ENCODE data around the gene GRM1.

The GRM1 gene

GRCh38 chr6:146028851-146029572 lies at the start of gene GRM1:
Gene GRM1, plus strand, starts transcription at chr6:146029062. Its CDS starts 456 bp downstream, at chr6:146029518.
- no peaks in the 10 kb centered on the region for H3K36me3 ChIP-seq (ENCODE audit: control insufficient read depth in 1 of 2, insufficient read depth in 2 of 2, low read length in 2 of 2)
- peaks cover 0 to 3% of the 10 kb centered on the region in 2 donors for H3K9me3 ChIP-seq (ENCODE audit: control insufficient read depth in 1 of 2, low read length in 2 of 2)
- H3K4me1 ChIP-seq (ENCODE audit: control insufficient read depth in 1 of 2, insufficient read depth in 2 of 2, low read length in 2 of 2): peaks cover 0 to 3% of the 10 kb centered on the region in 2 donors
- peak within 1 kb of the TSS in 1 of 2 donors; percentile 20 for H3K4me3 ChIP-seq (ENCODE audit: low read depth in 1 of 2, low read length in 2 of 2)
- peaks cover 17% of the 10 kb centered on the region for H3K27me3 ChIP-seq (ENCODE audit: low read depth, low read length)
- H3K27ac ChIP-seq (ENCODE audit: low read length): no peak within 1 kb of the TSS

- Histone ChIP-seq H3K36me3 (ENCODE audit: control insufficient read depth in 1 of 2, insufficient read depth in 2 of 2, low read length in 2 of 2) (no peaks in the 10 kb centered on the region), H3K27me3 (ENCODE audit: low read depth, low read length) (no peaks in the 10 kb centered on the region), H3K27ac (ENCODE audit: low read length) (no peak overlapping the region), H3K9me3 (ENCODE audit: control insufficient read depth in 1 of 2, low read length in 2 of 2) (peaks cover 0 to 11% of the 10 kb centered on the region in 2 donors), H3K4me1 (ENCODE audit: control insufficient read depth in 1 of 2, insufficient read depth in 2 of 2, low read length in 2 of 2) (no peaks in the 10 kb centered on the region), H3K4me3 (ENCODE audit: low read depth in 1 of 2, low read length in 2 of 2) (no peak overlapping the region)
Measured at GRCh38 chr6:146009338-146009737, 19.5 kb upstream of the GRM1 start.

GRCh38 chr6:146014233-146014632 lies 14.6 kb upstream of the GRM1 start:
- Histone ChIP-seq H3K27ac (ENCODE audit: low read length) (no peak overlapping the region), H3K4me1 (ENCODE audit: control insufficient read depth in 1 of 2, insufficient read depth in 2 of 2, low read length in 2 of 2) (no peaks in the 10 kb centered on the region), H3K4me3 (ENCODE audit: low read depth in 1 of 2, low read length in 2 of 2) (no peak overlapping the region), H3K27me3 (ENCODE audit: low read depth, low read length) (no peaks in the 10 kb centered on the region), H3K9me3 (ENCODE audit: control insufficient read depth in 1 of 2, low read length in 2 of 2) (peaks cover 0 to 8% of the 10 kb centered on the region in 2 donors), H3K36me3 (ENCODE audit: control insufficient read depth in 1 of 2, insufficient read depth in 2 of 2, low read length in 2 of 2) (no peaks in the 10 kb centered on the region)

- no peaks in the 10 kb centered on the region for H3K4me1 ChIP-seq (ENCODE audit: control insufficient read depth in 1 of 2, insufficient read depth in 2 of 2, low read length in 2 of 2)
- H3K9me3 ChIP-seq (ENCODE audit: control insufficient read depth in 1 of 2, low read length in 2 of 2): no peaks in the 10 kb centered on the region
- no peaks in the 10 kb centered on the region for H3K36me3 ChIP-seq (ENCODE audit: control insufficient read depth in 1 of 2, insufficient read depth in 2 of 2, low read length in 2 of 2)
- no peaks in the 10 kb centered on the region for H3K27me3 ChIP-seq (ENCODE audit: low read depth, low read length)
- no peak overlapping the region for H3K27ac ChIP-seq (ENCODE audit: low read length)
- no peak overlapping the region for H3K4me3 ChIP-seq (ENCODE audit: low read depth in 1 of 2, low read length in 2 of 2)
Measured at GRCh38 chr6:146017672-146018071, 11.2 kb upstream of the GRM1 start.

- Histone ChIP-seq H3K4me1 (ENCODE audit: control insufficient read depth in 1 of 2, insufficient read depth in 2 of 2, low read length in 2 of 2) (peaks cover 0 to 3% of the 10 kb centered on the region in 2 donors), H3K27me3 (ENCODE audit: low read depth, low read length) (peaks cover 17% of the 10 kb centered on the region), H3K27ac (ENCODE audit: low read length) (no peak overlapping the region), H3K4me3 (ENCODE audit: low read depth in 1 of 2, low read length in 2 of 2) (no peak overlapping the region), H3K36me3 (ENCODE audit: control insufficient read depth in 1 of 2, insufficient read depth in 2 of 2, low read length in 2 of 2) (no peaks in the 10 kb centered on the region), H3K9me3 (ENCODE audit: control insufficient read depth in 1 of 2, low read length in 2 of 2) (peaks cover 0 to 3% of the 10 kb centered on the region in 2 donors)
Measured at GRCh38 chr6:146026873-146027272, 2.0 kb upstream of the GRM1 start.

- H3K27ac ChIP-seq (ENCODE audit: low read length): no peak overlapping the region
Measured at GRCh38 chr6:146027586-146028251, 1.1 kb upstream of the GRM1 start.

GRCh38 chr6:146028252-146028795 lies 538 bp upstream of the GRM1 start:
- Histone ChIP-seq H3K4me1 (ENCODE audit: control insufficient read depth in 1 of 2, insufficient read depth in 2 of 2, low read length in 2 of 2) (peaks cover 0 to 3% of the 10 kb centered on the region in 2 donors), H3K4me3 (ENCODE audit: low read depth in 1 of 2, low read length in 2 of 2) (peak overlapping the region in 1 of 2 donors; percentile 20), H3K36me3 (ENCODE audit: control insufficient read depth in 1 of 2, insufficient read depth in 2 of 2, low read length in 2 of 2) (no peaks in the 10 kb centered on the region), H3K27me3 (ENCODE audit: low read depth, low read length) (peaks cover 17% of the 10 kb centered on the region), H3K27ac (ENCODE audit: low read length) (no peak overlapping the region), H3K9me3 (ENCODE audit: control insufficient read depth in 1 of 2, low read length in 2 of 2) (peaks cover 0 to 3% of the 10 kb centered on the region in 2 donors)

More at GRCh38 chr6:146027586-146028251, 1.1 kb upstream of the GRM1 start:
- Histone ChIP-seq H3K27me3 (ENCODE audit: low read depth, low read length) (peaks cover 17% of the 10 kb centered on the region), H3K4me3 (ENCODE audit: low read depth in 1 of 2, low read length in 2 of 2) (no peak overlapping the region), H3K9me3 (ENCODE audit: control insufficient read depth in 1 of 2, low read length in 2 of 2) (peaks cover 0 to 3% of the 10 kb centered on the region in 2 donors), H3K36me3 (ENCODE audit: control insufficient read depth in 1 of 2, insufficient read depth in 2 of 2, low read length in 2 of 2) (no peaks in the 10 kb centered on the region), H3K4me1 (ENCODE audit: control insufficient read depth in 1 of 2, insufficient read depth in 2 of 2, low read length in 2 of 2) (peaks cover 0 to 3% of the 10 kb centered on the region in 2 donors)

GRCh38 chr6:146029573-146030184 lies 817 bp downstream of the GRM1 start:
- H3K27me3 ChIP-seq (ENCODE audit: low read depth, low read length): peaks cover 17% of the 10 kb centered on the region

GRCh38 chr6:146032387-146032786 lies 3.5 kb downstream of the GRM1 start:
- no peaks in the 10 kb centered on the region for H3K36me3 ChIP-seq (ENCODE audit: control insufficient read depth in 1 of 2, insufficient read depth in 2 of 2, low read length in 2 of 2)
- H3K4me3 ChIP-seq (ENCODE audit: low read depth in 1 of 2, low read length in 2 of 2): no peak overlapping the region
- no peak overlapping the region for H3K27ac ChIP-seq (ENCODE audit: low read length)
- peaks cover 0 to 3% of the 10 kb centered on the region in 2 donors for H3K4me1 ChIP-seq (ENCODE audit: control insufficient read depth in 1 of 2, insufficient read depth in 2 of 2, low read length in 2 of 2)
- peaks cover 0 to 3% of the 10 kb centered on the region in 2 donors for H3K9me3 ChIP-seq (ENCODE audit: control insufficient read depth in 1 of 2, low read length in 2 of 2)
- H3K27me3 ChIP-seq (ENCODE audit: low read depth, low read length): peaks cover 17% of the 10 kb centered on the region

More at GRCh38 chr6:146029573-146030184, 817 bp downstream of the GRM1 start:
- peaks cover 0 to 3% of the 10 kb centered on the region in 2 donors for H3K4me1 ChIP-seq (ENCODE audit: control insufficient read depth in 1 of 2, insufficient read depth in 2 of 2, low read length in 2 of 2)
- H3K9me3 ChIP-seq (ENCODE audit: control insufficient read depth in 1 of 2, low read length in 2 of 2): peaks cover 0 to 3% of the 10 kb centered on the region in 2 donors
- no peaks in the 10 kb centered on the region for H3K36me3 ChIP-seq (ENCODE audit: control insufficient read depth in 1 of 2, insufficient read depth in 2 of 2, low read length in 2 of 2)
- no peak overlapping the region for H3K27ac ChIP-seq (ENCODE audit: low read length)
- H3K4me3 ChIP-seq (ENCODE audit: low read depth in 1 of 2, low read length in 2 of 2): no peak overlapping the region

- Histone ChIP-seq H3K27ac (ENCODE audit: low read length) (no peak overlapping the region), H3K36me3 (ENCODE audit: control insufficient read depth in 1 of 2, insufficient read depth in 2 of 2, low read length in 2 of 2) (no peaks in the 10 kb centered on the region), H3K4me3 (ENCODE audit: low read depth in 1 of 2, low read length in 2 of 2) (no peak overlapping the region), H3K27me3 (ENCODE audit: low read depth, low read length) (no peaks in the 10 kb centered on the region), H3K4me1 (ENCODE audit: control insufficient read depth in 1 of 2, insufficient read depth in 2 of 2, low read length in 2 of 2) (no peaks in the 10 kb centered on the region), H3K9me3 (ENCODE audit: control insufficient read depth in 1 of 2, low read length in 2 of 2) (peaks cover 11 to 18% of the 10 kb centered on the region in 2 donors)
Measured at GRCh38 chr6:146040360-146040759, 11.5 kb downstream of the GRM1 start.

GRCh38 chr6:146041282-146041681 lies 12.4 kb downstream of the GRM1 start:
- Histone ChIP-seq H3K27ac (ENCODE audit: low read length) (no peak overlapping the region), H3K4me3 (ENCODE audit: low read depth in 1 of 2, low read length in 2 of 2) (no peak overlapping the region), H3K4me1 (ENCODE audit: control insufficient read depth in 1 of 2, insufficient read depth in 2 of 2, low read length in 2 of 2) (no peaks in the 10 kb centered on the region), H3K27me3 (ENCODE audit: low read depth, low read length) (no peaks in the 10 kb centered on the region), H3K9me3 (ENCODE audit: control insufficient read depth in 1 of 2, low read length in 2 of 2) (peaks cover 11 to 18% of the 10 kb centered on the region in 2 donors), H3K36me3 (ENCODE audit: control insufficient read depth in 1 of 2, insufficient read depth in 2 of 2, low read length in 2 of 2) (no peaks in the 10 kb centered on the region)

All from muscle layer of duodenum (tissue), 2 donors.